ENCODE measurements around the gene UBQLN2. TPM values are rescaled to one million over a fixed set of nuclear protein-coding genes. Genes with fewer than 3 reads are reported as not detected.

The UBQLN2 gene
- polyA plus RNA-seq, 1 of the 3 experiments (the other 2 are of a cell fraction): 10.7 TPM

- no peak overlapping the region for H2AFZ ChIP-seq (ENCODE audit: low read depth)
- peaks cover 9% of the 10 kb centered on the region; the same call in 1 of the 2 replicates for H4K20me1 ChIP-seq (ENCODE audit: insufficient read depth)
- H3K9ac ChIP-seq: no peak overlapping the region
- peaks cover 12% of the 10 kb centered on the region; the same call in 1 of the 2 replicates for H3K79me2 ChIP-seq (ENCODE audit: insufficient read depth)
- TF ChIP-seq REST (IDR thresholded peaks at IDR 0.05; ENCODE audit: low read depth, low read length) (no peak), ELF1 (IDR thresholded peaks at IDR 0.05) (no peak), POLR2AphosphoS5 (IDR thresholded peaks at IDR 0.05; ENCODE audit: low read depth, low read length) (no peak), FOXM1 (IDR thresholded peaks at IDR 0.05; ENCODE audit: low read depth) (no peak), FOSL2 (IDR thresholded peaks at IDR 0.05; ENCODE audit: borderline replicate concordance, low read depth) (no peak), GATA2 (CRISPR knock-in tag; IDR thresholded peaks at IDR 0.05) (no peak), NRF1 (IDR thresholded peaks at IDR 0.05; ENCODE audit: low read depth, low read length) (no peak), IRF3 (IDR thresholded peaks at IDR 0.05; ENCODE audit: low read depth, low read length) (no peak), RCOR1 (IDR thresholded peaks at IDR 0.05; ENCODE audit: low read length) (no peak), EP300 (IDR thresholded peaks at IDR 0.05; ENCODE audit: borderline replicate concordance in 1 of 2, low read depth in 1 of 2, low read length in 1 of 2) (no peak), RAD21 (IDR thresholded peaks at IDR 0.05; ENCODE audit: low read length) (no peak), GABPA (IDR thresholded peaks at IDR 0.05; ENCODE audit: low read depth) (no peak), TAF1 (IDR thresholded peaks at IDR 0.05; ENCODE audit: borderline replicate concordance, low read depth, low read length) (no peak), ZBTB33 (IDR thresholded peaks at IDR 0.05; ENCODE audit: borderline replicate concordance, low read depth) (no peak), SIN3A (IDR thresholded peaks at IDR 0.05; ENCODE audit: borderline replicate concordance, low read depth, low read length) (no peak), CHD2 (IDR thresholded peaks at IDR 0.05; ENCODE audit: low read length, partially characterized antibody) (no peak), YY1 (IDR thresholded peaks at IDR 0.05; ENCODE audit: low read depth) (no peak)
- H3K4me3 ChIP-seq (ENCODE audit: low read depth in 2 of 2, low read length in 1 of 2): no peak overlapping the region
- H3K9me2 ChIP-seq: no peaks in the 10 kb centered on the region
- no peak overlapping the region for H3K27ac ChIP-seq (ENCODE audit: low read depth in 2 of 2, low read length in 1 of 2)
- no peak overlapping the region for H3K4me2 ChIP-seq
- 48% methylated on average over 4 of the region's 4 CpGs for WGBS (ENCODE audit: low lambda C conversion rate)
- H3K4me1 ChIP-seq (ENCODE audit: control insufficient read depth in 1 of 2, insufficient read depth in 2 of 2, low read depth in 1 of 2, low read length in 1 of 2): peaks cover 0 to 3% of the 10 kb centered on the region in 2 experiments; a peak in 1 of 4 replicates
- peaks cover 0 to 2% of the 10 kb centered on the region in 2 experiments for H3K36me3 ChIP-seq (replicated peaks in 1 of 2; ENCODE audit: control insufficient read depth in 1 of 2, insufficient read depth in 2 of 2, low read length in 1 of 2)
- no peaks in the 10 kb centered on the region for H3K27me3 ChIP-seq (ENCODE audit: insufficient read depth)
- H3F3A ChIP-seq (replicated peaks; ENCODE audit: insufficient read depth): peaks cover 2% of the 10 kb centered on the region
- no peak for DNase-seq
- ChIA-PET CTCF (no interaction called here), POLR2A (no interaction called here)
- no peaks in the 10 kb centered on the region for H3K9me3 ChIP-seq
Measured at GRCh38 chrX:56572975-56573374, 9.5 kb downstream of the UBQLN2 start.
